HEK293 (cell line): ENCODE measurements around the gene OR10J4.

Experiments
- CTCF ChIA-PET: fragments of 350-600 bp; formaldehyde crosslinking; extraction: SDS; loops from one replicate; lab custom pipeline; 2021; ENCODE audit warnings: antibody characterized with exemption; lab: Yijun Ruan, JAX
- POLR2A ChIA-PET: fragments of 300-600 bp; formaldehyde crosslinking; extraction: SDS; loops from one replicate; lab custom pipeline; 2020; ENCODE audit warnings: antibody characterized with exemption, inconsistent platforms; lab: Yijun Ruan, JAX
- H3K27ac ChIP-seq: fragments of 200-500 bp; sonication (Bioruptor generic); 2 replicates; pipeline ENCODE4 v1.5.1; 2014; ENCODE audit warnings: low read depth, low read length, control low read depth, inconsistent platforms; ENCODE audit errors: extremely low read depth
- H3K36me3 ChIP-seq, 2 experiments: fragments of 200-500 bp in 1 of 2; sonication (Bioruptor generic) in 1 of 2; 1 replicate in 1 of 2; 2 replicates in 1 of 2; pipeline ENCODE4 v1.5.1; 2014 to 2017; ENCODE audit warnings: inconsistent platforms in 2 of 2, low read length in 2 of 2; ENCODE audit not compliant: control insufficient read depth in 2 of 2, insufficient read depth in 1 of 2
- H3K4me1 ChIP-seq: fragments of 200-500 bp; sonication (Bioruptor generic); 2 replicates; pipeline ENCODE4 v1.5.1; 2014; ENCODE audit warnings: mild to moderate bottlenecking, low read length, inconsistent platforms; ENCODE audit not compliant: control insufficient read depth, insufficient read depth
- H3K4me3 ChIP-seq: 2 replicates; pipeline ENCODE4 v1.5.1; 2011; ENCODE audit warnings: low read depth, mild to moderate bottlenecking, control low read depth, low read length, moderate library complexity
- H3K9me3 ChIP-seq: fragments of 200-500 bp; sonication (Bioruptor generic); 2 replicates; pipeline ENCODE4 v1.5.1; 2014; ENCODE audit warnings: low read depth, low read length, inconsistent platforms; ENCODE audit not compliant: control insufficient read depth, insufficient read depth
- CTCF ChIP-seq: fragments of 450-650 bp; formaldehyde crosslinking; IDR thresholded peaks from 2 replicates; pipeline ENCODE4 v1.5.1; 2016; ENCODE audit warnings: missing biosample characterization, missing genetic modification characterization
- KLF17 ChIP-seq: fragments of 450-650 bp; formaldehyde crosslinking; IDR thresholded peaks from 2 replicates; pipeline ENCODE4 v1.5.1; 2016; ENCODE audit warnings: missing biosample characterization, missing genetic modification characterization
- PBX3 ChIP-seq: sonication (generic); formaldehyde crosslinking; IDR thresholded peaks from 2 replicates; pipeline ENCODE4 v1.8.1; 2022; ENCODE audit warnings: mild to moderate bottlenecking, moderate library complexity, missing genetic modification reagents
- ZNF155 ChIP-seq: fragments of 450-650 bp; formaldehyde crosslinking; IDR thresholded peaks from 2 replicates; pipeline ENCODE4 v1.5.1; 2016; ENCODE audit warnings: missing biosample characterization, missing genetic modification characterization
- ZNF175 ChIP-seq: fragments of 450-650 bp; formaldehyde crosslinking; IDR thresholded peaks from 2 replicates; pipeline ENCODE4 v1.5.1; 2016; ENCODE audit warnings: missing biosample characterization, missing genetic modification characterization
- ZNF280C ChIP-seq: fragments of 450-650 bp; formaldehyde crosslinking; IDR thresholded peaks from 2 replicates; pipeline ENCODE4 v1.5.1; 2016; ENCODE audit warnings: missing biosample characterization, missing genetic modification characterization
- ZNF341 ChIP-seq: fragments of 450-650 bp; formaldehyde crosslinking; IDR thresholded peaks from 2 replicates; pipeline ENCODE4; 2016; ENCODE audit warnings: low read depth, missing biosample characterization, missing genetic modification characterization
- ZNF354C ChIP-seq: fragments of 450-650 bp; formaldehyde crosslinking; IDR thresholded peaks from 2 replicates; pipeline ENCODE4 v1.5.1; 2016; ENCODE audit warnings: missing biosample characterization, missing genetic modification characterization, low read depth, borderline replicate concordance
- ZNF426 ChIP-seq: fragments of 450-650 bp; formaldehyde crosslinking; IDR thresholded peaks from 2 replicates; pipeline ENCODE4 v1.5.1; 2017; ENCODE audit warnings: missing biosample characterization, missing genetic modification characterization, mild to moderate bottlenecking, inconsistent platforms, moderate library complexity
- ZNF473 ChIP-seq: fragments of 450-650 bp; formaldehyde crosslinking; IDR thresholded peaks from 2 replicates; pipeline ENCODE4 v1.5.1; 2017; ENCODE audit warnings: missing biosample characterization, missing genetic modification characterization
- ZNF48 ChIP-seq: fragments of 450-650 bp; formaldehyde crosslinking; IDR thresholded peaks from 2 replicates; pipeline ENCODE4 v1.5.1; 2016; ENCODE audit warnings: missing biosample characterization, missing genetic modification characterization
- ZNF530 ChIP-seq: fragments of 450-650 bp; formaldehyde crosslinking; IDR thresholded peaks from 2 replicates; pipeline ENCODE4 v1.5.1; 2016; ENCODE audit warnings: low read depth, missing biosample characterization, missing genetic modification characterization
- ZNF555 ChIP-seq: fragments of 450-650 bp; formaldehyde crosslinking; conservative IDR thresholded peaks from 2 replicates; pipeline ENCODE4 v1.5.1; 2017; ENCODE audit warnings: missing biosample characterization, mild to moderate bottlenecking, missing genetic modification characterization, inconsistent platforms
- ZNF561 ChIP-seq: fragments of 450-650 bp; IDR thresholded peaks from 2 replicates; pipeline ENCODE4 v1.5.1; 2018; ENCODE audit warnings: missing biosample characterization, missing genetic modification characterization, borderline replicate concordance
- ZNF623 ChIP-seq: fragments of 450-650 bp; formaldehyde crosslinking; IDR thresholded peaks from 2 replicates; pipeline ENCODE4 v1.5.1; 2016; ENCODE audit warnings: missing biosample characterization, missing genetic modification characterization
- ZNF645 ChIP-seq: fragments of 450-650 bp; formaldehyde crosslinking; IDR thresholded peaks from 2 replicates; pipeline ENCODE4; 2016; ENCODE audit warnings: missing biosample characterization, missing genetic modification characterization
- ZNF658 ChIP-seq: fragments of 450-650 bp; formaldehyde crosslinking; IDR thresholded peaks from 2 replicates; pipeline ENCODE4; 2016; ENCODE audit warnings: missing biosample characterization, missing genetic modification characterization
- ZNF692 ChIP-seq: fragments of 450-650 bp; formaldehyde crosslinking; IDR thresholded peaks from 2 replicates; pipeline ENCODE4 v1.5.1; 2016; ENCODE audit warnings: missing biosample characterization, missing genetic modification characterization
- ZNF701 ChIP-seq: fragments of 450-650 bp; formaldehyde crosslinking; IDR thresholded peaks from 2 replicates; pipeline ENCODE4 v1.5.1; 2016; ENCODE audit warnings: missing biosample characterization, missing genetic modification characterization

Gene OR10J4

GRCh38 chr1:159469921-159470533 lies 38.0 kb downstream of the OR10J4 start (continued):
- TF ChIP-seq ZNF280C (tag by site-specific recombination) (no peak), ZNF175 (no peak)
- TF ChIP-seq, all 188 proteins: peak for 0

- TF ChIP-seq ZNF155 (tag by site-specific recombination) (no peak), ZNF645 (tag by site-specific recombination) (no peak), ZNF341 (tag by site-specific recombination) (no peak), ZNF658 (tag by site-specific recombination) (no peak), ZNF623 (tag by site-specific recombination) (no peak), ZNF561 (tag by site-specific recombination) (no peak), ZNF48 (no peak), ZNF530 (tag by site-specific recombination) (no peak), ZNF555 (tag by site-specific recombination) (no peak), ZNF354C (tag by site-specific recombination) (no peak), CTCF (tag by site-specific recombination) (no peak), ZNF701 (no peak), ZNF473 (tag by site-specific recombination) (no peak), PBX3 (CRISPR knock-in tag) (no peak), KLF17 (tag by site-specific recombination) (no peak), ZNF426 (tag by site-specific recombination) (no peak), ZNF692 (tag by site-specific recombination) (no peak)
- Histone ChIP-seq H3K9me3 (no peaks in the 10 kb centered on the region), H3K27ac (no peak overlapping the region), H3K4me3 (no peak overlapping the region), H3K4me1 (no peaks in the 10 kb centered on the region), H3K36me3 (no peaks in the 10 kb centered on the region)
- ChIA-PET CTCF (no interaction called here), POLR2A (no interaction called here)
Measured at GRCh38 chr1:159473335-159473734, 41.3 kb downstream of the OR10J4 start.
